ENCODE measurements around the gene ATG13. TPM values are rescaled to one million over a fixed set of nuclear protein-coding genes. Genes with fewer than 3 reads are reported as not detected.

ATG13 gene
- total RNA-seq, 1 experiment from 2014 or later, result 75.1 TPM

DNA sequence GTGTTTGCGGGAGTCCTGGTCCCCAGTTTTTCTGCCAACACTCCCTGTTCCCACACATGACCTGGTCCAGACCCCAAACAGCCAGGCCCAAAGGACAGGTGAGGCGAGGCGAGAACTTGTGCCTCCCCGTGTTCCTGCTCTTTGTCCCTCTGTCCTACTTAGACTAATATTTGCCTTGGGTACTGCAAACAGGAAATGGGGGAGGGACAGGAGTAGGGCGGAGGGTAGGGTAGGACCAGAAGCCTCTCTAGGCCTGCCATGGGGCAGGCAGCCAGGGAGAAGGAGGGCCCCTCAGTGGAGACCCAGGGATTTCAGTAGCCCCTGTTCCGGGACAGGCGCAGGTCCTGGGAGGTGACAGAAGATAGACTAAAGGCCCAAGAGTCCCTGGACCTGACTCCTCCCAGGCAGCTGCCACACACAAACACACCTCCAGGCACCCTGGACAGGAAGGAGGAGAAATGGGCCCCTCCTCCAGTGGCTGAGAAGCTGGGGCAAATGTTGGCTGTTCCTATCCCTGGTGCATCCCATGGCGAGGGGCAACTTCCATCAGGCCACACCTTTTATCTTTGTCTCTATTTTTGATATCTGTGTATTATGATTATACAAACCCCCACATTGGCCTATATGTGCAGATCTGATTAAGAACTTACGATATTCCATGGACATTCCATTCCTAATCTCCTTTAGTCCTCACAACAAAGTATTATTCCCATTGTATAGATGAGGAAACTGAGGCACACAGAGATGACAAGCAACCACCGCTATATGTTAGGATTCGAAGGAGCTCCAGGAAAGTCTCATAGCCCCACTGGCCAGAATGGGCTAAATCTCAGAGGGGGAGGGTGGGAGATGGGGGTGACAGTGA lies 101.0 kb downstream of the ATG13 start:
- TF ChIP-seq, protein P1, sequence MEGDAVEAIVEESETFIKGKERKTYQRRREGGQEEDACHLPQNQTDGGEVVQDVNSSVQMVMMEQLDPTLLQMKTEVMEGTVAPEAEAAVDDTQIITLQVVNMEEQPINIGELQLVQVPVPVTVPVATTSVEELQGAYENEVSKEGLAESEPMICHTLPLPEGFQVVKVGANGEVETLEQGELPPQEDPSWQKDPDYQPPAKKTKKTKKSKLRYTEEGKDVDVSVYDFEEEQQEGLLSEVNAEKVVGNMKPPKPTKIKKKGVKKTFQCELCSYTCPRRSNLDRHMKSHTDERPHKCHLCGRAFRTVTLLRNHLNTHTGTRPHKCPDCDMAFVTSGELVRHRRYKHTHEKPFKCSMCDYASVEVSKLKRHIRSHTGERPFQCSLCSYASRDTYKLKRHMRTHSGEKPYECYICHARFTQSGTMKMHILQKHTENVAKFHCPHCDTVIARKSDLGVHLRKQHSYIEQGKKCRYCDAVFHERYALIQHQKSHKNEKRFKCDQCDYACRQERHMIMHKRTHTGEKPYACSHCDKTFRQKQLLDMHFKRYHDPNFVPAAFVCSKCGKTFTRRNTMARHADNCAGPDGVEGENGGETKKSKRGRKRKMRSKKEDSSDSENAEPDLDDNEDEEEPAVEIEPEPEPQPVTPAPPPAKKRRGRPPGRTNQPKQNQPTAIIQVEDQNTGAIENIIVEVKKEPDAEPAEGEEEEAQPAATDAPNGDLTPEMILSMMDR (IDR thresholded peaks at IDR 0.05; ENCODE audit: unreplicated experiment), result no peak
- POLR2A ChIA-PET, result no interaction called here
- H3K4me1 Mint-ChIP-seq (ENCODE audit: insufficient read depth, unreplicated experiment), result no peaks in the 10 kb centered on the region
- H3K4me3 Mint-ChIP-seq (ENCODE audit: unreplicated experiment), result no peak overlapping the region
- no TSS peak for BruUV-seq (replicated peaks)
- intact Hi-C loops (cut with micrococcal nuclease), result no loop called here
- H3K27me3 Mint-ChIP-seq (ENCODE audit: insufficient read depth, unreplicated experiment), result no peaks in the 10 kb centered on the region
- CTCF ChIA-PET, result no interaction called here
- no peaks in the 10 kb centered on the region for H3K36me3 Mint-ChIP-seq (ENCODE audit: insufficient read depth, unreplicated experiment)
- no peak overlapping the region for H3K27ac Mint-ChIP-seq (ENCODE audit: low read depth, unreplicated experiment)
- no peaks in the 10 kb centered on the region for H3K9me3 Mint-ChIP-seq (ENCODE audit: unreplicated experiment)
- no peak for DNase-seq (ENCODE audit: unreplicated experiment)

DNA sequence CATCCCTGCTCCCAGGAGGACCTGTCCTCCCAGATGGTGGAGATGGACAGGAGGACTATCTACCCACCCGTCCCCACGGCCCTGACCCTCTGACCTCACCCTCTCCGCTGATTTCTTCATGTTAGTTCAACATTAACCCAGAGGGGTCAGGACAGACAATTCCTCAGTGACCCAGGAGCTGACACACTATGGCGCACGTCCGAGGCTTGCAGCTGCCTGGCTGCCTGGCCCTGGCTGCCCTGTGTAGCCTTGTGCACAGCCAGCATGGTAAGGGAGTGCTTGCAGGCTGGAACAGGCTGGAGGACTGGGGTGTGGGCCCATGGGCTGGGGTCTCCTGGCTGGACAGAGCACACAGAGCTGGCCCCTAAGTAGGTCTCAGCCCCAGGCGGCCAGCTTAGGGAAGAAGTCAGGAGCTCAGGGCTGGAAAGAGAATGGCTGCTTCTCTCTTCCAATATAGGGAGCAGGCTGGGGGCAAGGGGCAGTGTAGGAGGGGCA lies 101.7 kb downstream of the ATG13 start, which contains the start of gene F2:
Gene F2 (plus strand): TSS at position 166 of the 495 bp plus-strand sequence. CDS start 23 bp downstream, at position 189.
- ChIA-PET POLR2A (no interaction called here), CTCF (no interaction called here)
- no peaks in the 10 kb centered on the region for H3K27me3 Mint-ChIP-seq (ENCODE audit: insufficient read depth, unreplicated experiment)
- no peaks in the 10 kb centered on the region for H3K36me3 Mint-ChIP-seq (ENCODE audit: insufficient read depth, unreplicated experiment)
- BruUV-seq (replicated peaks), result no TSS peak
- no peak for DNase-seq (ENCODE audit: unreplicated experiment)
- intact Hi-C loops (cut with micrococcal nuclease), result no loop called here
- no peak within 1 kb of the TSS for H3K4me3 Mint-ChIP-seq (ENCODE audit: unreplicated experiment)
- no peaks in the 10 kb centered on the region for H3K9me3 Mint-ChIP-seq (ENCODE audit: unreplicated experiment)
- H3K4me1 Mint-ChIP-seq (ENCODE audit: insufficient read depth, unreplicated experiment), result no peaks in the 10 kb centered on the region
- no peak within 1 kb of the TSS for H3K27ac Mint-ChIP-seq (ENCODE audit: low read depth, unreplicated experiment)
- TF ChIP-seq, protein P1 (IDR thresholded peaks at IDR 0.05; ENCODE audit: unreplicated experiment), result no peak

DNA sequence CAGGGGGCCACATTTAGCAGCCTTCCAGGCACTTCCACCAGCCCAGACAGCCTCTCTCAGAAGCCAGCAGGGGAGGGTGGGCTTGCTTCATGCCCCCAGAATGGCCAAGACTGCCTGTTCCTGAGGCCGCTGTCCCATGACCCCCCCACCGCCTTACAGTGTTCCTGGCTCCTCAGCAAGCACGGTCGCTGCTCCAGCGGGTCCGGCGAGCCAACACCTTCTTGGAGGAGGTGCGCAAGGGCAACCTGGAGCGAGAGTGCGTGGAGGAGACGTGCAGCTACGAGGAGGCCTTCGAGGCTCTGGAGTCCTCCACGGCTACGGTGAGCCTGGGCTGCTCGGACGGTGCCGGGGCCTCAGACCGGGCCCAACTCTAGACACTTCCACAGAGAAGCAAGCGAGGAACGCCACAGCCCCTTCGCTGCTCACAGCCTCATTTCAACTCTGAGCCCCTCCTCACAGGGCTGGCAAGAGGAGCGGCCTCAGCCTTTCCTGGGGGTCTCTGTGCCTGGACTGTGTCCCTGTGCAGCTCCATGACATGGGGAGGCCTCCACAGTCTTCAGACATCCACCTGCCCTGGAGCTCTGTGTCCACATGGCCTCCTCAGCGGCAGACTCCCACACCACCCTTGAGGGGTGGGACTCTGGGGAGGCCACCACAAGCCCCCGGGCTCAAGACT lies 102.3 kb downstream of the ATG13 start:
- ChIA-PET POLR2A (no interaction called here), CTCF (no interaction called here)
- no TSS peak for BruUV-seq (replicated peaks)
- intact Hi-C loops (cut with micrococcal nuclease), result no loop called here
- H3K27ac Mint-ChIP-seq (ENCODE audit: low read depth, unreplicated experiment), result no peak overlapping the region
- no peaks in the 10 kb centered on the region for H3K4me1 Mint-ChIP-seq (ENCODE audit: insufficient read depth, unreplicated experiment)
- no peaks in the 10 kb centered on the region for H3K9me3 Mint-ChIP-seq (ENCODE audit: unreplicated experiment)
- no peaks in the 10 kb centered on the region for H3K36me3 Mint-ChIP-seq (ENCODE audit: insufficient read depth, unreplicated experiment)
- TF ChIP-seq, protein P1 (IDR thresholded peaks at IDR 0.05; ENCODE audit: unreplicated experiment), result no peak
- H3K4me3 Mint-ChIP-seq (ENCODE audit: unreplicated experiment), result no peak overlapping the region
- DNase-seq (ENCODE audit: unreplicated experiment), result no peak
- H3K27me3 Mint-ChIP-seq (ENCODE audit: insufficient read depth, unreplicated experiment), result no peaks in the 10 kb centered on the region

DNA sequence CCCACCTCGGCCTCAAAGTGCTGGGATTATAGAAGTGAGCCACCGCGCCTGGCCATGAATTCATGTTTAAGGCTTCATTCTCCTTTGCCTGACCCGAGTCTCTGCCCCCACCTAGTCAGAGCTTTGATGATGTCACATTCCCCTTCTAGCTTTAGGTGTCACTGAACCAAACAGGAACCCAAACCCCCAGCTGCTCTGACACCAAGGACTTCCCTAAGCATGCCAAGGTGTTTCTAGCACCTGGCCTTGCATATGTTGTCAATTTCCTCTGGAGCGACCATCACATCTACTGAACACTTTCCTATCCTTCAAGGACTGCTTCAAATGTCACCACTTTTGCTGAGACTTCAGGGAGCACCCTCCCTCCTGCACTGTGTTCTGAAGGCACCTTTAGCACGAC lies 103.9 kb downstream of the ATG13 start:
- no peak overlapping the region for H3K27ac Mint-ChIP-seq (ENCODE audit: low read depth, unreplicated experiment)
- H3K9me3 Mint-ChIP-seq (ENCODE audit: unreplicated experiment), result no peaks in the 10 kb centered on the region
- ChIA-PET POLR2A (no interaction called here), CTCF (interaction anchor here (0.7 kb wide), 1 partner anchor 97 kb away, joined by 3 read pairs; no protein-coding TSS in a partner anchor)
- H3K27me3 Mint-ChIP-seq (ENCODE audit: insufficient read depth, unreplicated experiment), result no peaks in the 10 kb centered on the region
- no peak for DNase-seq (ENCODE audit: unreplicated experiment)
- no peaks in the 10 kb centered on the region for H3K36me3 Mint-ChIP-seq (ENCODE audit: insufficient read depth, unreplicated experiment)
- intact Hi-C loops (cut with micrococcal nuclease), result no loop called here
- TF ChIP-seq, protein P1 (IDR thresholded peaks at IDR 0.05; ENCODE audit: unreplicated experiment), result no peak
- H3K4me1 Mint-ChIP-seq (ENCODE audit: insufficient read depth, unreplicated experiment), result no peaks in the 10 kb centered on the region
- BruUV-seq (replicated peaks), result no TSS peak
- H3K4me3 Mint-ChIP-seq (ENCODE audit: unreplicated experiment), result no peak overlapping the region
